Muscle of leg (tissue), 11 donors: Measurements from ENCODE around the gene ETS1. TPM values are rescaled to one million over a fixed set of nuclear protein-coding genes. Genes with fewer than 3 reads are reported as not detected.

ENCODE experiments used
- DNase-seq: peaks from one replicate; pipeline ENCODE4 v3.0.0; 2013
- H3K27ac ChIP-seq: one replicate; pipeline ENCODE4 v1.5.1; 2013; ENCODE audit warnings: mild to moderate bottlenecking, low read length, control low read depth
- H3K27me3 ChIP-seq: one replicate; pipeline ENCODE4 v1.6.1; 2013; ENCODE audit warnings: low read length; ENCODE audit not compliant: control insufficient read depth, insufficient read depth
- H3K36me3 ChIP-seq: one replicate; pipeline ENCODE4 v1.6.1; 2013; ENCODE audit warnings: low read length; ENCODE audit not compliant: control insufficient read depth, insufficient read depth
- H3K4me1 ChIP-seq: one replicate; pipeline ENCODE4 v1.6.1; 2013; ENCODE audit warnings: low read length; ENCODE audit not compliant: control insufficient read depth, insufficient read depth
- H3K4me3 ChIP-seq: one replicate; pipeline ENCODE4 v1.5.1; 2013; ENCODE audit warnings: low read length, control low read depth
- H3K9me3 ChIP-seq: replicated peaks from 2 replicates; pipeline ENCODE4 v1.6.1; 2013; ENCODE audit warnings: low read depth, low read length; ENCODE audit not compliant: control insufficient read depth
- WGBS: methylation state at CpG from one replicate; pipeline ENCODE4 v1.1.5; 2013; ENCODE audit warnings: missing lambda C conversion rate; ENCODE audit not compliant: insufficient coverage; 5-methylcytosine and 5-hydroxymethylcytosine counted together
- polyA plus RNA-seq, 8 donors: library from polyadenylated mRNA; unstranded; fragments of 120-200 nt; gene quantifications; one replicate each; pipeline versions ENCODE4 v1.2.1 to v1.2.3, GENCODE V29; 2013; ENCODE audit warnings: inconsistent platforms in 1 of 8, low replicate concordance in 1 of 8; ENCODE audit not compliant: insufficient read length in 8 of 8, insufficient read depth in 1 of 8
- total RNA-seq: library from RNA; stranded (reverse); fragments of 120-200 nt; gene quantifications from one replicate; pipeline ENCODE4 v1.2.4, GENCODE V29; 2013

The ETS1 gene
- total and polyA plus RNA-seq, 9 donors = 35.3 to 79.1 (median 59.4) TPM

- H3K4me1 ChIP-seq = peaks cover 60% of the 10 kb centered on the region
- no peak for DNase-seq
- H3K36me3 ChIP-seq = no peaks in the 10 kb centered on the region
- no peak overlapping the region for H3K27ac ChIP-seq
- WGBS = 92% methylated on average over 7 of the region's 10 CpGs
- no peak overlapping the region for H3K4me3 ChIP-seq
- no peaks in the 10 kb centered on the region for H3K9me3 ChIP-seq
- peaks cover 10% of the 10 kb centered on the region for H3K27me3 ChIP-seq
These were observed 32.4 kb upstream of the ETS1 start for GRCh38 chr11:128619540-128620308.

GRCh38 chr11:128619007-128619406, 31.6 kb upstream of the ETS1 start:
- H3K27me3 ChIP-seq = peaks cover 14% of the 10 kb centered on the region
- no peak overlapping the region for H3K4me3 ChIP-seq
- no peak overlapping the region for H3K27ac ChIP-seq
- peaks cover 60% of the 10 kb centered on the region for H3K4me1 ChIP-seq
- no peaks in the 10 kb centered on the region for H3K36me3 ChIP-seq
- H3K9me3 ChIP-seq = no peaks in the 10 kb centered on the region
- peak; percentile 69 for DNase-seq
- 72% methylated on average over 5 of the region's 5 CpGs for WGBS

GRCh38 chr11:128618603-128619002, 31.2 kb upstream of the ETS1 start:
- no peaks in the 10 kb centered on the region for H3K9me3 ChIP-seq
- 84% methylated on average over 7 of the region's 7 CpGs for WGBS
- H3K4me1 ChIP-seq = peaks cover 60% of the 10 kb centered on the region
- H3K4me3 ChIP-seq = no peak overlapping the region
- no peaks in the 10 kb centered on the region for H3K36me3 ChIP-seq
- H3K27ac ChIP-seq = no peak overlapping the region
- H3K27me3 ChIP-seq = peaks cover 14% of the 10 kb centered on the region
- no peak for DNase-seq

- 11% methylated on average over 5 of the region's 7 CpGs for WGBS
- Histone ChIP-seq H3K27ac (no peak overlapping the region), H3K9me3 (no peaks in the 10 kb centered on the region), H3K4me1 (peaks cover 60% of the 10 kb centered on the region), H3K27me3 (peaks cover 10% of the 10 kb centered on the region), H3K36me3 (no peaks in the 10 kb centered on the region), H3K4me3 (no peak overlapping the region)
- peak; percentile 69 for DNase-seq
These were observed 28.8 kb upstream of the ETS1 start for GRCh38 chr11:128616161-128616560.

GRCh38 chr11:128615612-128616011, 28.3 kb upstream of the ETS1 start:
- WGBS = 100% methylated on average over 2 of the region's 7 CpGs
- Histone ChIP-seq H3K4me1 (peaks cover 62% of the 10 kb centered on the region), H3K36me3 (no peaks in the 10 kb centered on the region), H3K4me3 (no peak overlapping the region), H3K27me3 (peaks cover 10% of the 10 kb centered on the region), H3K9me3 (no peaks in the 10 kb centered on the region), H3K27ac (no peak overlapping the region)
- DNase-seq = no peak

- no peak overlapping the region for H3K27ac ChIP-seq
- peaks cover 56% of the 10 kb centered on the region for H3K4me1 ChIP-seq
- DNase-seq = no peak
- H3K27me3 ChIP-seq = peaks cover 10% of the 10 kb centered on the region
- H3K36me3 ChIP-seq = no peaks in the 10 kb centered on the region
- WGBS = 36% methylated on average over 11 of the region's 11 CpGs
- H3K9me3 ChIP-seq = no peaks in the 10 kb centered on the region
- H3K4me3 ChIP-seq = no peak overlapping the region
These were observed 27.7 kb upstream of the ETS1 start for GRCh38 chr11:128615076-128615475.

GRCh38 chr11:128614026-128614425, 26.7 kb upstream of the ETS1 start:
- no peak for DNase-seq
- WGBS = 77% methylated on average over 3 of the region's 6 CpGs
- Histone ChIP-seq H3K27me3 (peaks cover 10% of the 10 kb centered on the region), H3K36me3 (no peaks in the 10 kb centered on the region), H3K4me3 (no peak overlapping the region), H3K27ac (no peak overlapping the region), H3K4me1 (peaks cover 50% of the 10 kb centered on the region), H3K9me3 (no peaks in the 10 kb centered on the region)

- no peak overlapping the region for H3K27ac ChIP-seq
- peaks cover 45% of the 10 kb centered on the region for H3K4me1 ChIP-seq
- DNase-seq = no peak
- peaks cover 10% of the 10 kb centered on the region for H3K27me3 ChIP-seq
- no peaks in the 10 kb centered on the region for H3K36me3 ChIP-seq
- H3K4me3 ChIP-seq = no peak overlapping the region
- WGBS = 67% methylated on average over 4 of the region's 8 CpGs
- no peaks in the 10 kb centered on the region for H3K9me3 ChIP-seq
These were observed 26.1 kb upstream of the ETS1 start for GRCh38 chr11:128613300-128613995.

- H3K27ac ChIP-seq = peak overlapping the region; percentile 79
- H3K27me3 ChIP-seq = peaks cover 7% of the 10 kb centered on the region
- no peak overlapping the region for H3K4me3 ChIP-seq
- peaks cover 34% of the 10 kb centered on the region for H3K4me1 ChIP-seq
- H3K9me3 ChIP-seq = no peaks in the 10 kb centered on the region
- 48% methylated on average over 11 of the region's 18 CpGs for WGBS
- peak; percentile 88 for DNase-seq
- H3K36me3 ChIP-seq = no peaks in the 10 kb centered on the region
These were observed 23.6 kb upstream of the ETS1 start for GRCh38 chr11:128610721-128611617.

- peaks cover 24% of the 10 kb centered on the region for H3K4me1 ChIP-seq
These were observed 22.4 kb upstream of the ETS1 start for GRCh38 chr11:128609785-128610184.

More at GRCh38 chr11:128609785-128610184, 22.4 kb upstream of the ETS1 start:
- WGBS = 79% methylated on average over 4 of the region's 6 CpGs
- H3K36me3 ChIP-seq = no peaks in the 10 kb centered on the region
- no peak for DNase-seq
- peak overlapping the region; percentile 79 for H3K27ac ChIP-seq
- H3K4me3 ChIP-seq = no peak overlapping the region
- peaks cover 4% of the 10 kb centered on the region for H3K27me3 ChIP-seq
- no peaks in the 10 kb centered on the region for H3K9me3 ChIP-seq
